Aorta (tissue), 5 donors: ENCODE data around the gene PACS2. TPM values are rescaled to one million over a fixed set of nuclear protein-coding genes. Genes with fewer than 3 reads are reported as not detected.

Source experiments
- ATAC-seq: fragments of 200-7000 bp; cut with Tn5 transposase; one replicate; pipeline ENCODE4 v1.9.1; 2022; ENCODE audit warnings: moderate library complexity; ENCODE audit not compliant: low FRiP score
- DNase-seq, 2 donors: peaks; one replicate each; pipeline ENCODE4 v3.0.0-alpha.2; 2020
- H3K27ac ChIP-seq, 2 donors: one replicate each; pipeline ENCODE4 v1.5.1; 2013; ENCODE audit warnings: low read length in 2 of 2, mild to moderate bottlenecking in 2 of 2, moderate library complexity in 2 of 2, control low read depth in 1 of 2, inconsistent platforms in 1 of 2, low read depth in 1 of 2
- H3K27me3 ChIP-seq, 2 donors: one replicate each; pipeline ENCODE4 v1.6.1; 2013; ENCODE audit warnings: control low read depth in 1 of 2, low read length in 1 of 2, mild to moderate bottlenecking in 1 of 2, moderate library complexity in 1 of 2; ENCODE audit not compliant: insufficient read depth in 2 of 2, control insufficient read depth in 1 of 2
- H3K36me3 ChIP-seq, 2 donors: one replicate each; pipeline ENCODE4 v1.6.1; 2013; ENCODE audit warnings: control low read depth in 1 of 2, low read length in 1 of 2, mild to moderate bottlenecking in 1 of 2; ENCODE audit not compliant: insufficient read depth in 2 of 2, control insufficient read depth in 1 of 2
- H3K4me1 ChIP-seq, 2 donors: one replicate each; pipeline ENCODE4 v1.6.1; 2013; ENCODE audit warnings: low read length in 2 of 2, control low read depth in 1 of 2, mild to moderate bottlenecking in 1 of 2, moderate library complexity in 1 of 2; ENCODE audit not compliant: insufficient read depth in 2 of 2, control insufficient read depth in 1 of 2
- H3K4me3 ChIP-seq, 2 donors: one replicate each; pipeline ENCODE4 v1.5.1; 2013; ENCODE audit warnings: low read length in 2 of 2, control low read depth in 1 of 2, mild to moderate bottlenecking in 1 of 2
- H3K9me3 ChIP-seq: one replicate; pipeline ENCODE4 v1.6.1; 2013; ENCODE audit warnings: mild to moderate bottlenecking, low read length; ENCODE audit not compliant: control insufficient read depth
- WGBS, 2 donors: extraction: QIAGEN DNeasy Blood & Tissue Kit; methylation state at CpG; one replicate each; pipeline ENCODE4 v1.1.7; 2013; 5-methylcytosine and 5-hydroxymethylcytosine counted together
- intact Hi-C, 2 donors: fragments of 100-400 bp; cut with DNase I; formaldehyde crosslinking; loops; one replicate each; pipeline versions ENCODE4 v1.14.2 to v1.15.0; 2022
- polyA plus RNA-seq, 2 donors: library from polyadenylated mRNA; stranded (reverse); fragments of 200-250 nt; gene quantifications; one replicate each; pipeline ENCODE4 v1.2.3, GENCODE V29; 2013
- total RNA-seq, 2 donors: library from RNA; stranded (reverse); fragmentation: NEBNext Ultra II Directional; extraction: Animal tissue kit (Norgen Biotek cat#: 25700); gene quantifications; one replicate each; pipeline ENCODE4 v1.2.1, GENCODE V29; 2021
- donor health status: healthy with polysubstance abuse.
- donor health status: Bipolar disorder and iron deficiency.
- donor health status: DM: no; HTN: no; CAD: no.
- donor health status: DM: no; HTN: no; CAD: no.
- donor health status: DM: yes; HTN: yes; CAD: no.

Gene PACS2
- total and polyA plus RNA-seq, 4 donors, result 17.2 to 140 (median 84.9) TPM

DNA sequence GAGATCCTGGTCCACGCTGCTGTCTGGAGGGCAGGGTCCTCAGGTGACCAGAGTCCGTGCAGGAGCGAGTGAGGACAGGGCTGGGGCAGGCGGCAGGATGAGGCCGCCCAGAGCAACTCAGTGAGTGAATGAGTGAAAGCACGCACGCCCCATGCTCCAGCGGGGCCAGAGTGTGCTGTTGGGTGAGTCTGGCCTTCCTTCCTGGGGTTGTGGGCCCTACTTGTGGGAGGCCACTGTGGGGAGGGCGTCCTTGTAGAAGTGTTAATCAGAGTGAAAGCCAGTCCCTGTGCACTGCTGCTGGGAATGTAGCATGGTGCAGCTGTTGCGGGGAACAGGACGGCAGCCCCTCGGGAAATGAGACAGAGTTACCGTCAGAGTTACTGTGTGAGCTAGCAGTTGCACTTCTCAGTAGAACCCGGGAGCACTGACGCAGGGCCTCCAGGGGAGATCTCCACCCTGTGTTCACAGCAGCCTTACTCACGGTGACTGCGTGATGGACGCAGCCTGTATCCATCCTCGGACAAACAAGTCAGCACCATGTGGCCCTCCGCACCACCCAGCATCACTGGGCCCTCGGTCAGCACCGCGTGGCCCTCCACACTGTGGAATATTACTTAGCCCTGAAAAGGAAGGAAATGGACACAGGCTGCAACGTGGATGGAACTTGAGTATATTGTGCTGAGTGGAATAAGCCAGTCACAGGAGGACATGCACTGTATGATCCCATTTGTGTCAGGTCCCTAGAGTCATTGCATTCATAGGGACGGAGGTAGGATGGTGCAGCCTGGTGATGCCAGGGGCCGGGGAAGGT lies 22.1 kb downstream of the PACS2 start:
- ATAC-seq, result no peak
- no peaks in the 10 kb centered on the region for H3K4me1 ChIP-seq
- H3K27ac ChIP-seq, result no peak overlapping the region
- no peak overlapping the region for H3K4me3 ChIP-seq
- H3K36me3 ChIP-seq, result no peaks in the 10 kb centered on the region
- no peaks in the 10 kb centered on the region for H3K27me3 ChIP-seq
- intact Hi-C loops, result no loop called here
- WGBS, 2 donors, result 95% methylated on average over 24 to 26 of the region's 26 CpGs
- DNase-seq, result no peak
- H3K9me3 ChIP-seq, result no peaks in the 10 kb centered on the region

DNA sequence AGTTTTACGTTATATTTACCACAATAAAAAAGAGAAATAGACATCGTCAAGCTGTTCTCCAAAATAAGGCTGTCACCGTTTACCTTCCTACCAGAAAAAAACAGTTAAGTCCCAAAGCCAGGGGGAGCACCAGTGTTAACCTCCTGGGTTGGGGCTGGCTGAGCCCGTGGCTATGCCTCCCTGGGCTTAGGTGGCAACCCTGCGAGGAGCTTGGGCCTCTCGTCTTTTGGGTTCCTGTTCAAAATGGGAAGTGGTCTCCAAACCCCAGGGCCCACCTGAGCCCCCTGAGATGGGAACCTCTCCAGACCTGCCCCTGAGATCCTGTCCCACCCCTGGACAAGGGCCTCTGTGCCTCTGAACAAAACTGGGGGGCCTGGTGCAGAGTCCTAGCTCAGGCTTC lies 22.9 kb downstream of the PACS2 start:
- no peaks in the 10 kb centered on the region for H3K4me1 ChIP-seq
- no peaks in the 10 kb centered on the region for H3K36me3 ChIP-seq
- DNase-seq (no peak), ATAC-seq (no peak)
- WGBS, 2 donors, result 87 to 88% methylated on average over 6 of the region's 6 CpGs
- intact Hi-C loops, result no loop called here
- no peak overlapping the region for H3K4me3 ChIP-seq
- no peaks in the 10 kb centered on the region for H3K27me3 ChIP-seq
- no peaks in the 10 kb centered on the region for H3K9me3 ChIP-seq
- no peak overlapping the region for H3K27ac ChIP-seq

DNA sequence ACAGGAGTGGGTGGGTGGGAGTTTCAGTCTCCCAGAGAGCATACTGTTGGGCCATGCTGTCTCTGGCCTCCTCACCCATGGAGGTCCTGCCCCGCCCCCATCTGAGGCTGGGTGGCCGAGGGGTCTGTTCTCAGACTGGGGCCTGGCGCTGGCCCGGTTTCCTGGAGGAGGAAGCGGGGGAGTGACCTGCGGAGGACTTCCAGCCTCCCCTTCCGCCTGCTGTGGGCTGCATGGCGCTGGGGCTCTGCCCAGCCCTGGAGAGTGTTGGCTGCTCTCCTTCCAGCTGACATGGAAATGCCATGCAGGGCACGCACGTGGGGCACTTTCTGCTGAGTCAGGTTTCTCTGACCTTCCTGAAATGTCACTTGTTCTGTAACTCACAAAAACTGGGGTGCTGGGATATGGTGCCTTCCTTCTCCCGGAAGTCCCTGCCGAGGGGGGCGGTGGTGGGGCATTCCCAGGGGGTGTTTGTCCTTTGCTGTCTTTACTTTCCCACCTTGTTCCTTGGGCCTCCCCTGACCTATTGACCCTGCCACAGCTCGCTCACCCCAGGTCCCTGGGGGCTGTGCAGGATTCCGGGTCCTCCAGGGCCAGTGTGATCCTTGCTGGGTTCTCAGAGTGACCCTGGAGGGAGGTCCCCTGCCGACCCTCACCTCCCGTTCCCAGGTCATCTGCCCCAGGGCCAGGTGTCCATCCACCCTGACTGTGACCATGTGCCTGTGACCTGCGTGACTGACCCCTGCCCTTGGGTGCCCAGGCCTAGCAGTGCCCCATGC lies 23.6 kb downstream of the PACS2 start:
- ATAC-seq (peak; percentile 33), DNase-seq (peak in 1 of 2 donors; percentile 59)
- Histone ChIP-seq H3K4me3 (no peak overlapping the region), H3K27me3 (no peaks in the 10 kb centered on the region), H3K27ac (no peak overlapping the region), H3K4me1 (no peaks in the 10 kb centered on the region), H3K9me3 (no peaks in the 10 kb centered on the region), H3K36me3 (no peaks in the 10 kb centered on the region)
- intact Hi-C loops, result no loop called here
- WGBS, 2 donors, result 35 to 43% methylated on average over 18 of the region's 18 CpGs

- WGBS, 2 donors, result 33 to 34% methylated on average over 20 of the region's 20 CpGs
- Histone ChIP-seq H3K4me1 (no peaks in the 10 kb centered on the region), H3K36me3 (no peaks in the 10 kb centered on the region), H3K9me3 (no peaks in the 10 kb centered on the region), H3K27ac (no peak overlapping the region), H3K4me3 (no peak overlapping the region), H3K27me3 (no peaks in the 10 kb centered on the region)
- ATAC-seq (peak; percentile 58), DNase-seq (no peak)
- intact Hi-C loops, result no loop called here
These were observed 26.5 kb downstream of the PACS2 start for GRCh38 chr14:105340821-105341733.

DNA sequence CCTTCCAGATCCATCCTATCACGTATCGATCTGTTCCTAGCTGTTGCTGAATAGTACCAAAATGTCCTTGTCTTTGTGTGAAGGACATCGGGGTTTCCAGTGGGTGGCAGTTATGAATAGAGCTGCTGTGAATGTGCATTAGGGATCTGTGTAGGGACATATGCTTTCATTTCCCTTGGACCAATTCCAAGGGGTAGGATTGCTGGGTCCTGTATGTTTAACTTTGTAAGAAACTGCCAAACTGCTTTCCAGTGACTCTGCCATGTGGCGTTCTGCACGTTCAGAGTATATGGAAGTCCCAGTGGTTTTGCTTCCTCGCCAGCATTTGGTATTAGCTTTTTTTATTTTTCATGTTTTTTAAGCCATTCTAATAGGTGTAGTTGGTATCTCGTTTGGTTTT lies 28.6 kb downstream of the PACS2 start:
- intact Hi-C loops, result no loop called here
- WGBS, 2 donors, result 71 to 78% methylated on average over 7 of the region's 7 CpGs
- DNase-seq (no peak), ATAC-seq (no peak)
- no peak overlapping the region for H3K27ac ChIP-seq
- H3K27me3 ChIP-seq, result no peaks in the 10 kb centered on the region
- H3K36me3 ChIP-seq, result no peaks in the 10 kb centered on the region
- no peak overlapping the region for H3K4me3 ChIP-seq
- H3K4me1 ChIP-seq, result no peaks in the 10 kb centered on the region
- no peaks in the 10 kb centered on the region for H3K9me3 ChIP-seq

- H3K36me3 ChIP-seq, result no peaks in the 10 kb centered on the region
- no peak overlapping the region for H3K4me3 ChIP-seq
- 83 to 87% methylated on average over 13 of the region's 13 CpGs for WGBS, 2 donors
- intact Hi-C loops, result no loop called here
- H3K4me1 ChIP-seq, result no peaks in the 10 kb centered on the region
- no peak for DNase-seq
- H3K27me3 ChIP-seq, result no peaks in the 10 kb centered on the region
- no peaks in the 10 kb centered on the region for H3K9me3 ChIP-seq
- no peak overlapping the region for H3K27ac ChIP-seq
- no peak for ATAC-seq
These were observed 31.6 kb downstream of the PACS2 start for GRCh38 chr14:105346200-105346533.

- no peak overlapping the region for H3K4me3 ChIP-seq
- 78 to 84% methylated on average over 13 to 18 of the region's 18 CpGs for whole genome bisulfite sequencing, 2 donors
- intact Hi-C loops, result no loop called here
- DNase-seq (peak in 1 of 2 donors; percentile 38), ATAC-seq (no peak)
- no peaks in the 10 kb centered on the region for H3K4me1 ChIP-seq
- no peaks in the 10 kb centered on the region for H3K9me3 ChIP-seq
- H3K27ac ChIP-seq, result no peak overlapping the region
- no peaks in the 10 kb centered on the region for H3K36me3 ChIP-seq
- no peaks in the 10 kb centered on the region for H3K27me3 ChIP-seq
These were observed 32.5 kb downstream of the PACS2 start for GRCh38 chr14:105346876-105347586.

DNA sequence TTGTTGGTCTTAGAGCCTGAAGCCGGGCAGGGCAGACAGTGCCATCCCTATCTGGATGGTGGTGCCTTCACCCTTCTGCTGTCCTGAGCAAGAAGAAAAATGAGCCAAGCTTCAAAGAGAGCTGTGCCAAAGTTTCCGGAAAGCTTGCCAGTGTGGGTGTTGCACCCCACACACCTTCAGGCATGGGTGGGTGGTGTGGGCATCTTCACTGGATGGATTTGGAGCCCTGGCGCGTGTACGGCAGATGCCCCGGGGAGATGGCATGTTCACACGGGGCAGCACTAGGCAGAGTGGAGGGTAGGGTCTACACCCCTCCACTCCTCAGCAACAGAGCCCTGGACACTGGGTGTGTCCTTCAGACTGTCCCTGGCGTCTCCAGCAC lies 33.0 kb downstream of the PACS2 start:
- ATAC-seq (no peak), DNase-seq (no peak)
- H3K27me3 ChIP-seq, result no peaks in the 10 kb centered on the region
- H3K9me3 ChIP-seq, result no peaks in the 10 kb centered on the region
- WGBS, 2 donors, result 77 to 80% methylated on average over 8 of the region's 8 CpGs
- H3K27ac ChIP-seq, result no peak overlapping the region
- H3K4me1 ChIP-seq, result no peaks in the 10 kb centered on the region
- intact Hi-C loops, result no loop called here
- H3K36me3 ChIP-seq, result no peaks in the 10 kb centered on the region
- H3K4me3 ChIP-seq, result no peak overlapping the region
